SK-N-DZ (cell line): ENCODE measurements around the gene GRIK4.

Source experiments
- DNase-seq: peaks from one replicate; pipeline ENCODE4 v3.0.0-alpha.2; 2015; ENCODE audit warnings: low spot score

The GRIK4 gene

DNA sequence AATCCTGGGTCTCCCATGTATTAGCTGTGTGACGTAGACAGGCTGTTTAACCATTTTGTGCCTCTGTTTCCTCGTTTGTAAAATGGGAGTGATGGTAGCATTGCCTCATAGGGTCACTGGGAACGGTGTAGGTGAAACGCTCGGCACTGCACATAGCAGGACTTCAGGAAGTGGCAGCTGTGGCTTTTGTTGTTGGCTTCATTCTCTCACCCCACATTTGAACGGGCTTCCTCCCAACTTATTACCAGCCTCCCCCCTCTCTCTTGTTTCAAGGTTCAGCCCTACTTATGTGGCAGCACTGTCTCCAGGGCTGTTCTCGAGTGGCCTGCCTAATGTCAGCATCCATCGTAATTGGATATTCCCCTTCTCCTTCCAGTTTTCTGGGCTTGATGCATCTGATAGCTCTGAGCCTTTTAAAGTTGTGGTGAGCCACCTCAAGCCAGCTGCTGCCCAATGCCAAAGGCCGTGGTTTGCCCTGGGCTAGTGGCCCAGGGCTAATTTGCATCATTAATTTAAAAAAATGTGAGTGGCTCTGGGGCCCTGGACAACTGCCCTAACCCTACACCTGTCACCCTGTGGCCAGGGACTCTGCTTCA lies 294.5 kb downstream of the GRIK4 start:
- peak; percentile 45 for DNase-seq

DNA sequence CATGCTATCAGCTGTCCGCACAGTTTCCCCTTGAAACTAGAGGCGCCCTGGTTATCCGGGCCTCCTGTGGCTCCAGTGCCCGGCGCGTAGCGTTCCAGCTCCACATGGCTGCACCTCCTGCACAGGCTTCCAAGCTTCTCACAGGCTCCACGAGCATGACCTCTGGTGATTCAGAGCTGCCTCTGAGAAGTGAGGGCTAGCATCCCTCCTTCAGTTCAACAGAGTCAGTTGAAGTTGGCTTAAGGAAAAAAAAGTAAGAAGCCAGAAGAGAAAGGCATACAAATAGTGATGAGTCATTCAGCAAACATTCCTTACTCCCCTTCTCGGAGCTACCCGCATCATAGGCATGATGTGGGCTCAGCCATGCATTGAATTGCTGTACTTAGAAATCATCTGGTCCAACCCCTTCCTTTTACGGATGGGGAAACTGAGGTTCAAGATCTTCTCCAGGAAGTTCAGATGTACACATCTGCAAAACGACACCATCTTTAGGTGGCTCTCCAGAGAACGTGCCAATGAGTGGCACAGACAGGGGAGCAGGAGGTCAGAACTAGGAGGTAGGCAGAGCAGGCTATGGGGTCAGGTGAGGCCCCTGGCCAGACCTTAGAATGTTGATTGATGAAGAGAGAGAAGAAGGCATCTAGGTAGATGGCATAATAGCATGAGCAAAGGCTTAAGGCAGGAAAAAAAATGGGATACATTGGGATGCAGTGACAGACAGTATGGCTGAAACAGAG lies 296.0 kb downstream of the GRIK4 start:
- DNase-seq = no peak

DNA sequence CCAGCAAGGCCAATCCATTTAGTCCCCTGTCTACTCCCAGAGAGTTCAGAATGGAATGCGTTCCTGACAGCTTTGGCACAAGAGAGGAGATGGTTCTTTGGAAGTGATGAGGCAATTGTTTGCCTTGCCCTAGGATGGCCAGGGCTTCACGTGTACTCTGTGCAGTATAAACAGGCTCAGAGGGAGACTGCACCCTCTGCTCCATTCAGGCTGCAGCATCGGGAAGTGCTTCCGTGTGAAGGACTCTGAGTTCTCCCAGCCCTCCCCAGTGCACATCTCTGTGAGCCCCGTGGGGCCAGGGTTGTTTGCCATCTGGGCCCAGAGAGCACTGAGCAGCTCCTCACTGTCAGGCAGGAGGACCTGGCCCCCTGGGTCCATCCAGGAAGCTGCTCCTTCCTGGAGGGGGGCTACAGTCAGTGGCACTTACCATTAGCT lies 297.1 kb downstream of the GRIK4 start:
- no peak for DNase-seq

DNA sequence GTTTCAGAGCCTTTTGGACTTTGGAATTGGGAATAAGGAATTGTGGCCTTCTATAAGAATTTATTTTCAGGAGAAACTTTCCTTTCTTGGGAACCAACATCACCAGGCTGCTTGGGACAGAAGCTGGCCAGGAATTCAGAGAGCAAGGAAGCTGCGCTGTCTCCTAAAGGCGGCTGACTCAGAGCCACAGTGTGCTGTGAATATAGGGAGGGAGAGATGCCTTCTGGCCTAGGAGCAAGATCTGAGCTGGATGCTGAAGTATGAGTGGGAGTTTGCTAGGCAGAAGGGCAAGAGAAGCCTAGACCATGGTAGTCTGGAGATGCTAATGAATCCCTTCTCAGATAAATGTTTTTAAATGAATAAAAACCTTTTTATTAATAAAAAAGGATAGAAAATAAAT lies 298.7 kb downstream of the GRIK4 start:
- DNase-seq = no peak

DNA sequence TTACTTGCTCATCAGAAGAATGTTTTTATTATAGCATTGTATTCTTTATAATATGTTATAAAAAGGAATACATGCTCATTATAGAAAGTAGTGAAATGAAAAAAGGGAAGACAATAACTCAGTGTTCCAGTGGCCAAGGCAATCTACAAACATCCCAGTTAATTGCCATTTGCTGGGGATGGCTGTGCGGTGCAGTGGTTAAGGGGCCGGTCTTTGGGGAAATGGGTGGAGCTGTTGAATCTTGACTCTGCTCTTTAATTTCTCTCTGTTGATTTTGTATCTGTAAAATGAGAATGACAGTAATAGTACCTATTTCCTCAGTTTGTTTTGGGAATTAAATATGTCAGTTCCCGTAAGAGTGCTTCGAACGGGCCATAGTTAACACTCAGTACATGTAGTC lies 299.7 kb downstream of the GRIK4 start:
- DNase-seq = no peak

DNA sequence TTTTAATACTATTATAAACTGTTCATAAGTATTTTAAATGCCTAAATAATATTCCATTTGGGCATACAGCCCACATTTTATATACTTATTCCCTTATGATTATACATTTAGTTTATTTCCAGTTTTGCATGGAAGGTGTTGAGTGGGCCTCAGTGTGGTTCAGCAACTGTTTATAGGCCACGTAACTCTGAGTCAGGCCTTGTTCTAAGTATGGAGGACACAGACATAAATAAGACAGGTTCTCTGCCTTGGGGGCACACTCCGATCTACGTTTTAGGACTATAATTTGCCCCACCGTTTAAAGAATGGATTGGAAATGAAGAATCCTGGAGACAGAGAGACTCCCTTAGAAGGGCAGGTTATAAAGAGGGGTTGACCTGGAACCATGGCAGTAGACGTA lies 300.2 kb downstream of the GRIK4 start:
- no peak for DNase-seq

DNA sequence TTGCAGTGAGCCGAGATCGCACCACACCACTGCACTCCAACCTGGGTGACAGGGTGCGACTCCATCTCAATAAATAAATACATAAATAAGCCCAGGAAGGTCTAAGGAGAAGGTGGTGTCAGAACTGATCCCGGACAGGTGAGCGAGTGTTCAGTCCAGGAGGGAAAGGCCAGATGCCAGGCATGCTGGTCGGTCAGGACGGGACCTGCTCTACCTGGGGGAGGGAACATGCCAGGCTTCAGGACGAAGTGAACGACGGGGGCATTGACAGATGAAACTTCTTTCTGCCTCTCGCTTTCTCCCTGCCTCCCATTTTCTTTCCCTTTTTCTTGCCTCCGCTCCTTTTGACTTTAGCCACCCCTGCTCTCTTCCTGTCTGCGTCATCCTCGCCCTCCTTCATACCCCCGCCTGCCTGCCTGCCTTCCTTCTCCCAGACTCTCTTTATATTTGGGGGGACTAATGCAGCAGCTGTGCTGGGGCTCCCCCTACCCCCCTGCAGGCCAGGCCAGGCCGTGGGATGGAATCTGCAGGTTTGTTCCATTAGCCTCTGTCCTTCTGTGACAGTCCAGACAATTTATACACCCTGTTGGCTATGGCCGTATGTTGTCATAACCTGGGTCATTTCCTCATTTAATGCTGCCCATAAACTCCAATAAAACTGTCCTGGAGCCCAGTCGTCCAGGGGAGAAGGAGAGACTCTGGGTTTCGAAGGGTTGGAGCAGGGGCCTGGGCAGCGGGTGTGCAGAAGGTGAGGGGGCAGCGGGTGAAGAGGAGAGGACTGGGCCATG lies 303.2 kb downstream of the GRIK4 start:
- DNase-seq = no peak

DNA sequence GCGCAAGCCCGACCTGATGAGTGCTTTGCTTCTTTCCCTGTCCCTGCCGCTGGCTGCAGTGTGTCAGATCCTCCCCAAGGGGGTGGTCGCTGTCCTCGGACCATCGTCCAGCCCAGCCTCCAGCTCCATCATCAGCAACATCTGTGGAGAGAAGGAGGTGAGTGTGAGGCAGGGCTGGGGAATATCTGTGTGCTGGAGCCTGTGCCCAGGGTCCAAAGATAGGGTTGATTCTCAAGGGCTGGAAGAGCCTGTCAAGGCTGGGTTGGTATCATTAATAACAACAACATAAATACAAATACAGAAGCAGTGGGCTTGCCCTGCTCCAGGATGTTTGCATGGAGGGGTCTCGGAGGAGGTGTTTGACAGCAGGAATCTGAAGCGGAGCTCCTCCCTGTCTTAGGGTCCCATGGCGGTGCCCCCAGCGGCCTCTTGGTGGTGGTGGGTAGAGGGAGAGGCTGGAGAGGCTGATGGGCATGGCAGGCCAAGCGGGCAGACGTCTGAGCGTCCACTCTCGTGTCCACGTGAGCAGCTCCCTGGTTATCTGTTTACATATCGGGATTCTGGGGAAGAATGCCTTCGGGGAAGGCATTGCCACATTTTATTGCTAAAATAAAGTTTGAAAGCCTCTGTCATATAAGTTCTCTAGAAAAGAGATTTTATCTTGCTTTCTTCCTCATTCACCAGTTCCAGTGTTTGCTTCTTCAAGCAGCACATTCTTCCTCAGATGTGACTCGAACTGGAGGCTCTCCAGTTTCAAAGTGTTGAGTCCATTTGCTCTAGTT lies 304.0 kb downstream of the GRIK4 start:
- no peak for DNase-seq

DNA sequence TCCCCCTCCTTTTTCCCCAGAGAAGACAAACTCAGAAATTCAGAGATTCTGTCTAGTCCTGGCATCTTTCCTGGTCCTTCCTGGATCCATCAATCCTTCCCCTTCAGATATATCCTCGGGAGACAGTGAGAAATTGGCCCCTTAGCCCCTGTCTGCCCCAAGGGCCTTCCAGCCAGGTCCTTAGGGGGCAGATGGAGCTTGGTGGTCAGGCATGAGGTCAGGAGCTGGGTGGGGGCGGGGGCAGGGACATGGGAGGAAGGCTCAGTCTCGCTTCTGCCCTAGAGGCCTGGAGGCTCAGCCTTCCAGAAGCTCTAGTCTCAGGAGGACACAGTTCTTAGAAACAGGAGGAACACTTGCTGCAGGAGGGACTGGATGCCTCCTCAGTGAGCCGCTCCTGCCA lies 304.6 kb downstream of the GRIK4 start:
- DNase-seq = no peak

DNA sequence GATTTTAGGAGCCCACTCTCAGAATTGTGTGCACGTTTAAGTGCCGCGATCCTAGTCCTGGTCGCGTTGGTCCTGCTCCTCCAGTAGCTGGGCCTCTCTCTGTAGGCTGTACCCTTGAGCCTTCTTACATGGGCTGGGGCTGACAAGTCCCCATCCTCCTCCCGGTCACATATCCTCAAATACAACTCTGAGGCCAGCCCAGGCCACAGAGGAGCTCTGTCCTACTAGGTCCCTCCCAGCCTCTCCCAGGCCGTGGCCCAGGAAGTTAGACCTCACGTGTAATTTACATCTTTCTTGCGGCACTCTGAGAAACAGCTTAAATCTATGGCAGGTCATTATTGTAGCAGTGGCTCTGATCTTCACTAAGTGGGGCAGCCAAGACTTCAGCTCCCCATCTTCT lies 305.2 kb downstream of the GRIK4 start:
- DNase-seq = no peak

DNA sequence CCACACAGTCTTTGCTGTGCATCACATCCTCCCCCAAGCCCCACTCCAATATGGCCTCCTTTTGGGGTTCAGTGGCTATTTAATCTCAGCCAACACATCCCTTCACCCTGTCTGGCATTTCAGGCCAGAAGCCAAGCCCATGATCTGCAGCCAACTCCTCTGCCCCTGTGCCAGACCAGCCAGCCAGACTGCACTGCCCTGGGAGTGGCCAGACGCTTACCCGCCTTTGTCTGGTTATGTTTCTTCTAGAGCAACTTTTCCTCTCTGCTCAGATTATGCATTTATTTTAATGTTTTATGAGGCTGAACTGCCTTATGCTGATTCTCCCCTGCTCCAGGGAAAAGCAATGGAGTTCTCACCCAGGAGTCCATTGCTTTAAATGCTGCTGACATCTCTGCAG lies 305.6 kb downstream of the GRIK4 start:
- no peak for DNase-seq

DNA sequence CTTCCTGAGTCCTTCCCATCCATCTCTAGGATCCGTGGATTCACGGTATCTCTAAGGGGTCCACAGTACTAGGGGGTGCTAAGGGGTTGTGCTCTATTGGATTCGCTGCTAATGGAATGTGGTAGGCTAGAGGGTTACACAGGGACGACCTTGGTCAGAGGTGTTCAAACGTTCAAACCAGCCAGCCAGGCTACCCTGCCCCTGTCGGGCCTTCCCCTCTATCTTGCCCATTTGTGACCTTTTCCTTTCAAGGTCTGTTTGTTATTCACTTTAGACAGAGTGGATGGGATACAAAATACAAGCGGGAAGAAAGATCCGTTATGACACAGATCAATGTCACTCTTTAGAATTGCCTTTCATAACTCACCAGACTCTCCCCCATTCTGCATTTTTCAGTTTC lies 306.5 kb downstream of the GRIK4 start:
- DNase-seq = no peak

DNA sequence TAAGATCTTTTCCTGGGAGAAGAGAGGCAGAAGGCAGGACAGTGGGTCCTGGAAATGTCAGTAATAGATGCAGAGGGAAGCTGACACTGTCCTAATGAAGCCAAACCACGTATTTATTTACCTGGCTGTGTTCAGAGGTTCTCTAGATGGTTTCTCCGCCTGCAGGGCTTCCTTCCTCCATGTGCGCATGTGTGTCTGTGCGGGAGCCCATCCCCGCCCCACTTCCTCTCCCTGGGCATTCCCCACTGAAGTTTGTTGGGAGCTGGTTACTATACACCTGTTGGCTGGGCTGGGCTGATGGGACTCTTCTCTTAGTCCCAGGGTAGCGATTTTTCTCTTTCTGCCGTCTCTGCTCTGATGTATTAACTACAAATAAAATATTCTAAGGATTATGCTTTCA lies 307.5 kb downstream of the GRIK4 start:
- DNase-seq = no peak

DNA sequence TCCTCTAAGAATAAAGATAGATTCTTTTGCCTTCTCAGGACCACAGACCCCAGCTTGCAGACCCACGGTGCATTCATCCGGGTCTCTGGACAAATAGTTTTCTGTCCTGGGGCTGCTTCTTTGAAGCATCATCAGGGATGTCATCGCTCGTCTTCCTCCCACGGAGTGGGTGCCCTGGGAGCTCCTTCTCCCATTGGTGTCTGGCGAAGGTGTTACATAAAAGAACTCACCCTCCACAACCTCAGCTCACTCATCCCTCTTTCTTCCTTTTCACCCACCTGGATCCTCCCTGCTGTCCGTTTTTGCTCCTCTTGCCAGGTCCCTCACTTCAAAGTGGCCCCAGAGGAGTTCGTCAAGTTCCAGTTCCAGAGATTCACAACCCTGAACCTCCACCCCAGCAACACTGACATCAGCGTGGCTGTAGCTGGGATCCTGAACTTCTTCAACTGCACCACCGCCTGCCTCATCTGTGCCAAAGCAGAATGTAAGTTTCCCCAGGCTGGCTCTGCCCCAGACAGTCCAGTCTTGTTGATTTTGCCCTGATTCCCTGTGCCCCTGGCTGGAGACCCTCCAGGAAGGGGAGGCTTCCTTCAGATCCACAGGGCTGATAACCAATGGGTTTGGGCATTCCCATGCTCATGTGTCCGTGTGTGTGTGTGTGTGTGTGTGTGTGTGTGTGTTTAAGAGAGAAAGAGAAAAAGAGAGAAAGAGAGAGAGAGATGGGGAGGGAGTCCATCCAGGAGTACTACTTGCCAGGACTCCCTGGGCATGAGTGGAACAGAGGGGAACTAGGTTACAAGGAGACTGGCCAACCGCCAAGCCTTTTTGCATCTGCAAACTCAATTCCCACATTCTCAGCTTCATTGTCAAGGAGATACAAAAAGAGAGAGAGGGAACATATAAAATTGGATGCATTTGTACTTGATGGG lies 308.2 kb downstream of the GRIK4 start:
- DNase-seq = no peak

DNA sequence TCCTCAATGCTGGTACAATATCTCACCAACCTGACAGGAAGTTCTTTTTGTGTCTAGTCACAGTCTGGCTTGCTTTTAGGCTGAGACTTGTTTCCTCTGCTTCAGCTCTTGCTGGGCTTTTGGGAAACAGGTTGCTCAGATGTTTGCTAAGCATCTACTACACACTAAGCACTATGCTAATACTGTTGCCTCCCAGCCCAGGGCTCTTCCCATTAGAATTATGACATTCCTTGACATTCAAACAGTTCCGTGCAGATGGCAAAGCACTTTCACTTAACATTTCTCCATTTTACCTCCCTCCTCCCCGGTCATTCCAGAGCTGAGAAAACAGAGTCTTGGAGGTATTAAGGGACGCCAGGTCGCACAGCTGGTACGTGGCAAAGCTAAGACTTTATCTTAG lies 311.6 kb downstream of the GRIK4 start:
- DNase-seq = no peak

DNA sequence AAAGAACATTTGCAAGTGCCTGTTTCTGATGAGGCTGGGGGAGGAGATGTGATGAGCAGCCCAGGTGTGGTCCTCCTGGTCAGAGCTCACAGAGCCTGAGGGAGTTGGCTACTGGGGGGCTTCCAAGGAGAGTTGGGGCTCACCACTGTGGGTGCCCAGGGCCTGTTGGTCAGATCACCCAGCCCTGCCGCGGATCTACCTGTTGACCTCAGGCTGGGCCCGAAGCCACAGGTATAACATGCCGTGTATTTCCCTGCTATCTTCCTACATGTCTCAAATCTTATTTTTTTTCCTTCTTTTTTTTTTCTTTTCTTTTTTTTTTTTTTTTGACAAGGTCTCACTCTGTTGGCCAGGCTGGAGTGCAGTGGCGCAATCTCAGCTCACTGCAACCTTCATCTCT lies 312.7 kb downstream of the GRIK4 start:
- no peak for DNase-seq

DNA sequence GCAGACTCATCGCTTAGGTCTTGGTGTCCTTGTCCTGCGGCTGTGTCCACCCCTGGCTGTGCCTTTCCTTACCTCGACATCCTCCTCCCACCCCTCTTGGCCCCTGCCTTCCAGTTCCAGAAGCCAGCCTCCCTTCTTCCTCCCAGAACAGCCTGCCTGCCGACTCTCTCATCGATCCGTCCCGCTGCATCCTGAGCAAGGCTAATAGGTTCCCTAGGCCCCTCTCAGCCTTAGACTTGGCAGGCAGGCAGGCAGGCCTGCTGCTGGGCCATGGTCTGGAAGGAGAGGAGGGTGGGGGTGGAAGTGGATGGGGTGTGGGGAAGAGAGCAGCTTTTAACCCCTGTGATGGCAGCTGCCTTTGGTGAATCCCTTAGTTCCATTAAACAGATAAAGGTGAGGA lies 315.6 kb downstream of the GRIK4 start:
- DNase-seq = no peak

DNA sequence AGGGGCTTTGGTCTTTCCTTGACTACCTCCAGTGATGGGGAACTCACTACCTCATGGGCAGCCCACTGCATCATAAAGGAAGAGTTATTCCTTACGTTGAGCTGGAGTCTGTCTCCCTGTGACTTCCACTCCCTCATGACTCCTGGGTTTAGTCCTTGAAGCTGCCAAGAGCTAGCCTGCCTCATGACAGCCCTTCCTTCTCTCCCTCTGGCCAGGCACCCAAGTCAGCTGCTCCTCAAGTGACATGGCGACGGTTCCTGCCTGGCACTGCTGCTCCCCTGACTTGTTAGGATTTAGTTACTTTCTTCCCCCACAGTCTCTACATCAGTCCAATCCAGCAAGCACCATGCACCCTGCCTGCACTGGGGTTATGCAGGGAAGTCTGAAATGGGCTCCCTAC lies 316.3 kb downstream of the GRIK4 start:
- DNase-seq = no peak

DNA sequence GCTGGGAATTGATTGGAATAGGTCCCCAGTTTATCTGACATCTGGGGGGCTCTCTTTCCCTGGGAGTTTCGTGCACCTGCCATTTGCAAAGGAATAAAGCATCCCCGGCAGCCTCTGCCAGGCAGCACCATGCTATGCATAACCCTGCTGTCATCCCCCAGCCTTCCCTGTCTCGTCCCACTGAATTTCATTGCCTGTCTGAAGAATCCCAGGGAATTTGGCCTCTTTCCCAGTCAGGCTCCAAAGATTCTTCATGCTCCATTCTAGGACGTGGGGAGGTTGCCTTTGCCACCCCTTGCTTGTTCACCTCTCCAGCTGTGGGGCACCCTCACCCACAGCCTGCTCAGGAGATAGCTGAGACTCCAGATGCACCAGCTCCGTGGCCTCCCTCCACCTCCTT lies 317.3 kb downstream of the GRIK4 start:
- DNase-seq = no peak

DNA sequence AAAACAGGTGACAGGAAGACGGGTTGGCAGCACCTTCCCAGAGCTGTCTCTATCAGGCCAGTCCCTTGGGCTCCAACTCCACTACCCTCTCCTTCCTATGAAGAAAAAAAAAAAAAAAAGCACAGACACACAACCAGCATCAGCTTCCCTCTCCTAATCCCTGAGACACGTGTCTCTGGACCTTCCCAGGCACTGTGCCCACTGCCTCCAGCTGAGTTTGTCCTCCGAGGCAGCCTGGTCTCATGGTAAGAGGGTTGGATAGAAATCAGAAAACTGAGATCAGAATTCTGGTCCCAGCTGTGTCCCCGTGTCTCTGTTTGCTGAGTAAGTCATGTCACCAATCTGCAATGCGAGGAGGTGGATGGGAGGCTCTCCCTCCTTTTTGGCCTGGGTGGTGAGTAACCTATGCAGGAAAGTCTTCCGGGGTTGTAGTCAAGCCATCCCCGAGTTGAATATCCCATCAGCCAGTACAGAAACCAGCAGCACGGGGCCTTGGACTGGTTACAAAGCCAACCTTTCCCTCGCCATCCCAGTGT lies 318.6 kb downstream of the GRIK4 start:
- DNase-seq = no peak
